ENCODE results near the gene ERBB3.

The ERBB3 gene

GRCh38 chr12:56141946-56142784 is 62.2 kb downstream of the ERBB3 start:
- DNase-seq, result no peak

GRCh38 chr12:56143217-56143616 is 63.3 kb downstream of the ERBB3 start:
- no peak for DNase-seq

- no peak for DNase-seq
Measured at GRCh38 chr12:56143870-56144269, 63.9 kb downstream of the ERBB3 start.

GRCh38 chr12:56145217-56145616 is 65.3 kb downstream of the ERBB3 start:
- no peak for DNase-seq

- no peak for DNase-seq
Measured at GRCh38 chr12:56146492-56147460, 66.8 kb downstream of the ERBB3 start.

GRCh38 chr12:56150563-56150962 is 70.6 kb downstream of the ERBB3 start:
- no peak for DNase-seq

- peak; percentile 74 to 80 for DNase-seq
Measured at GRCh38 chr12:56151672-56152131, 71.7 kb downstream of the ERBB3 start.

GRCh38 chr12:56152132-56152755 is 72.3 kb downstream of the ERBB3 start, which contains the start of gene MYL6B:
Gene MYL6B (plus strand): TSS chr12:56152587. CDS start chr12:56153919, 1,332 bp downstream.
- peak; percentile 94 to 96 for DNase-seq
